K562 (cell line): Measurements from ENCODE around the gene UTP25. TPM values are rescaled to one million over a fixed set of nuclear protein-coding genes. Genes with fewer than 3 reads are reported as not detected.

Experiments
- BRCA1 ChIP-seq, 2 experiments: fragments of 450-650 bp in 1 of 2; sonication (generic) in 1 of 2; formaldehyde crosslinking in 1 of 2; IDR thresholded peaks; 2 replicates each; pipeline versions ENCODE4 v1.5.0 to v1.6.1; 2017 to 2020; ENCODE audit warnings: mild to moderate bottlenecking in 1 of 2, missing genetic modification reagents in 1 of 2
- CBFA2T3 ChIP-seq: fragments of 450-650 bp; IDR thresholded peaks from 2 replicates; pipeline ENCODE4 v1.6.1; 2017
- DACH1 ChIP-seq: fragments of 450-650 bp; IDR thresholded peaks from 2 replicates; pipeline ENCODE4 v1.6.1; 2018; ENCODE audit not compliant: partially characterized antibody
- DIDO1 ChIP-seq: fragments of 450-650 bp; IDR thresholded peaks from 2 replicates; pipeline ENCODE4 v1.6.1; 2016; ENCODE audit warnings: low read depth, missing biosample characterization, missing genetic modification characterization
- ELF4 ChIP-seq: fragments of 450-650 bp; formaldehyde crosslinking; IDR thresholded peaks from 2 replicates; pipeline ENCODE4 v1.4.0; 2022; ENCODE audit warnings: missing genetic modification characterization
- ETS1 ChIP-seq: conservative IDR thresholded peaks from 2 replicates; pipeline ENCODE4 v1.6.1; 2011; ENCODE audit warnings: low read depth, mild to moderate bottlenecking, low read length; ENCODE audit not compliant: control insufficient read depth
- MCM3 ChIP-seq: fragments of 450-650 bp; IDR thresholded peaks from 2 replicates; pipeline ENCODE4 v1.6.1; 2016
- NCOA6 ChIP-seq: fragments of 450-650 bp; IDR thresholded peaks from 2 replicates; pipeline ENCODE4 v1.6.1; 2017; ENCODE audit warnings: mild to moderate bottlenecking
- NELFE ChIP-seq: IDR thresholded peaks from 2 replicates; pipeline ENCODE4 v1.6.1; 2011; ENCODE audit warnings: mild to moderate bottlenecking; ENCODE audit not compliant: insufficient read depth, insufficient read length
- NFIX ChIP-seq: fragments of 250-450 bp; sonication (Bioruptor Pico); IDR thresholded peaks from 2 replicates; pipeline ENCODE4 v1.4.0; 2020; ENCODE audit warnings: low read depth, mild to moderate bottlenecking, moderate library complexity
- PBX2 ChIP-seq, 2 experiments: IDR thresholded peaks in 1 of 2; conservative IDR thresholded peaks in 1 of 2; 2 replicates each; pipeline ENCODE4 v1.6.1; 2016; ENCODE audit warnings: low read depth in 2 of 2, mild to moderate bottlenecking in 1 of 2, missing compliant biosample characterization in 1 of 2, missing genetic modification characterization in 1 of 2, moderate library complexity in 1 of 2
- POLR2AphosphoS2 ChIP-seq: IDR thresholded peaks from 2 replicates; pipeline ENCODE4 v1.6.1; 2012; ENCODE audit warnings: low read length, improper control_type of control experiment
- POLR3A ChIP-seq: IDR thresholded peaks from 2 replicates; pipeline ENCODE4 v1.6.1; 2011; ENCODE audit warnings: borderline replicate concordance, mild to moderate bottlenecking, moderate library complexity; ENCODE audit not compliant: insufficient read length, insufficient read depth; ENCODE audit errors: extremely low read depth
- PYGO2 ChIP-seq: fragments of 450-650 bp; IDR thresholded peaks from 2 replicates; pipeline ENCODE4 v1.6.1; 2016; ENCODE audit warnings: mild to moderate bottlenecking, missing genetic modification characterization, moderate library complexity, missing compliant biosample characterization
- TAL1 ChIP-seq: fragments of 450-650 bp; IDR thresholded peaks from 2 replicates; pipeline ENCODE4 v1.6.1; 2016; ENCODE audit warnings: mild to moderate bottlenecking
- TEAD4 ChIP-seq, 2 experiments: sonication (generic) in 1 of 2; formaldehyde crosslinking in 1 of 2; IDR thresholded peaks; 2 replicates each; pipeline versions ENCODE4 v1.6.1 to v1.8.0; 2012 to 2022; ENCODE audit warnings: borderline replicate concordance in 1 of 2, inconsistent platforms in 1 of 2, low read length in 1 of 2, mild to moderate bottlenecking in 1 of 2, missing genetic modification reagents in 1 of 2
- ZBTB26 ChIP-seq: fragments of 450-650 bp; formaldehyde crosslinking; IDR thresholded peaks from 2 replicates; pipeline ENCODE4 v1.4.0; 2022; ENCODE audit warnings: missing genetic modification characterization
- ZNF212 ChIP-seq: fragments of 450-650 bp; formaldehyde crosslinking; IDR thresholded peaks from 2 replicates; pipeline ENCODE4 v1.4.0; 2020; ENCODE audit warnings: mild to moderate bottlenecking
- ZNF23 ChIP-seq: fragments of 250-450 bp; sonication (Bioruptor Pico); IDR thresholded peaks from 2 replicates; pipeline ENCODE4 v1.4.0; 2020; ENCODE audit warnings: mild to moderate bottlenecking
- ZNF507 ChIP-seq: conservative IDR thresholded peaks from 2 replicates; pipeline ENCODE4 v1.6.1; 2017; ENCODE audit warnings: missing genetic modification characterization, missing compliant biosample characterization
- ZNF740 ChIP-seq, 3 experiments: fragments of 200-800 bp in 1 of 3; sonication (Bioruptor generic) in 1 of 3; sonication (generic) in 1 of 3; formaldehyde crosslinking in 1 of 3; IDR thresholded peaks; 2 replicates each; pipeline versions ENCODE4 v1.6.1 to v1.8.0; 2016 to 2022; ENCODE audit warnings: mild to moderate bottlenecking in 2 of 3, missing compliant biosample characterization in 2 of 3, missing genetic modification characterization in 2 of 3, missing genetic modification reagents in 1 of 3
- polyA plus RNA-seq, 8 experiments: library from polyadenylated mRNA; depleted of rRNA in 4 of 8; stranded (reverse) in 5 of 8; unstranded in 3 of 8; fragments of >200 nt; fragmentation: Nextera tagmentation in 2 of 8; fragmentation: Illumina TruSeq in 1 of 8; extraction: Ambion mirVana in 2 of 8; extraction: Trizol in 1 of 8; gene quantifications; 2 replicates each; pipeline versions ENCODE4 v1.2.1 to v1.2.3, GENCODE V29; 2011 to 2014; ENCODE audit warnings: inconsistent platforms in 1 of 8, missing spikeins in 1 of 8
- total RNA-seq, 7 experiments: library from RNA; depleted of rRNA in 6 of 7; stranded (reverse); fragments of >200 nt in 6 of 7; fragmentation: Illumina TruSeq in 2 of 7; extraction: Trizol in 2 of 7; gene quantifications; 2 replicates each; pipeline versions ENCODE4 v1.2.1 to v1.2.3, GENCODE V29; 2011 to 2021; ENCODE audit warnings: low replicate concordance in 1 of 7
- TF ChIP-seq, protein P1 (sequence below): sonication (generic); IDR thresholded peaks from 2 replicates; pipeline ENCODE4 v1.6.1; 2016

Gene UTP25
- total and polyA plus RNA-seq, 9 of the 15 experiments (the other 6 are each of a cell fraction or from before 2014, with no cell fraction given), result 5.7 to 17.6 (median 12.0) TPM

DNA sequence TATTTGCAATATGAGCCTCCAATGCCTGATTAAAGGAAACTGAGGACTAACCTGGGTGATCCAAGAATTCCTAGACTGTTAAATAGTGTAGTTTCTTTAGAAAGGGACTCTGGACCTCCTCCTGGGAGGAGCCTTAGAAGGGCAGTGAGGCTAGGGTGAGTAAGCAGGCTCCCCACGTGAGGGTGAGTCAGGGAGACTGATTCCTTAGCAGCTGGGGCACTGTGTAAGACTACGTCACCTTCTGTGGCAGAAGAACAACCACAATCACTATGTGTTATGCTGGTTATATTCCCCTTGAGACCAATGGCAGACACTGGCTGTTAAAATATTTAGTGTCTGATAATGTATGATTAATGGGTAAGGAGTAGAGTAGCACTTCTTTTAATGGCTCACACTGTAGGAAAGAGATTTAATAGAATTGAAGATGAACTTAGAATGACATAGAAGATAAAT lies 56.9 kb downstream of the UTP25 start (continued):
- TF ChIP-seq ZNF507 (no peak), ETS1 (no peak), NCOA6 (no peak), POLR3A (no peak), ZNF23 (no peak), POLR2AphosphoS2 (no peak), PBX2 (CRISPR knock-in tag; IDR thresholded peaks at IDR 0.05; ENCODE audit: low read depth) (no peak), PBX2 (tag; conservative IDR thresholded peaks at IDR 0.05; ENCODE audit: low read depth) (peak; percentile 74), TAL1 (no peak), DACH1 (peak; percentile 68), BRCA1 (IDR thresholded peaks at IDR 0.05) (no peak), BRCA1 (CRISPR knock-in tag; IDR thresholded peaks at IDR 0.05) (no peak), CBFA2T3 (peak; percentile 26; the same call in 1 of the 2 replicates), TEAD4 (IDR thresholded peaks at IDR 0.05; ENCODE audit: low read length) (no peak), TEAD4 (CRISPR knock-in tag; IDR thresholded peaks at IDR 0.05; ENCODE audit: borderline replicate concordance) (no peak), NELFE (no peak), ZNF212 (CRISPR knock-in tag) (no peak), ZBTB26 (CRISPR knock-in tag) (no peak), PYGO2 (tag) (no peak), NFIX (no peak), MCM3 (no peak), ZNF740 (CRISPR knock-in tag; IDR thresholded peaks at IDR 0.05) (no peak), ZNF740 (tag; IDR thresholded peaks at IDR 0.05) (no peak), DIDO1 (no peak), ELF4 (CRISPR knock-in tag) (no peak)
- TF ChIP-seq, protein P1, sequence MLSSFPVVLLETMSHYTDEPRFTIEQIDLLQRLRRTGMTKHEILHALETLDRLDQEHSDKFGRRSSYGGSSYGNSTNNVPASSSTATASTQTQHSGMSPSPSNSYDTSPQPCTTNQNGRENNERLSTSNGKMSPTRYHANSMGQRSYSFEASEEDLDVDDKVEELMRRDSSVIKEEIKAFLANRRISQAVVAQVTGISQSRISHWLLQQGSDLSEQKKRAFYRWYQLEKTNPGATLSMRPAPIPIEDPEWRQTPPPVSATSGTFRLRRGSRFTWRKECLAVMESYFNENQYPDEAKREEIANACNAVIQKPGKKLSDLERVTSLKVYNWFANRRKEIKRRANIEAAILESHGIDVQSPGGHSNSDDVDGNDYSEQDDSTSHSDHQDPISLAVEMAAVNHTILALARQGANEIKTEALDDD, result no peak
